SK-N-SH (cell line): ENCODE measurements around the gene DDC. TPM values are rescaled to one million over a fixed set of nuclear protein-coding genes. Genes with fewer than 3 reads are reported as not detected.

Source experiments
- CTCF ChIA-PET: fragments of 300-600, 350-600 bp; formaldehyde crosslinking; extraction: SDS; loops from one replicate; lab custom pipeline; 2021; lab: Yijun Ruan, JAX
- POLR2A ChIA-PET: fragments of 350-600 bp; sonication (Branson Sonifier 250); formaldehyde crosslinking; extraction: SDS; loops from one replicate; lab custom pipeline; 2020; ENCODE audit warnings: antibody characterized with exemption, inconsistent platforms; lab: Yijun Ruan, JAX
- DNase-seq: peaks from one replicate; pipeline ENCODE4 v3.0.0; 2012
- H2AFZ ChIP-seq: fragments of 200-600 bp; sonication (generic); 2 replicates; pipeline ENCODE4 v1.8.1; 2016; ENCODE audit warnings: antibody characterized with exemption, mild to moderate bottlenecking, low read depth
- H3F3A ChIP-seq: fragments of 200-600 bp; sonication (generic); replicated peaks from 2 replicates; pipeline ENCODE3; 2016; ENCODE audit warnings: antibody characterized with exemption, mild to moderate bottlenecking; ENCODE audit not compliant: insufficient read depth
- H3K27ac ChIP-seq, 2 experiments: fragments of 200-500 bp in 1 of 2; fragments of 200-600 bp in 1 of 2; sonication (Bioruptor generic) in 1 of 2; sonication (generic), shearing (Covaris generic) in 1 of 2; 2 replicates each; pipeline versions ENCODE4 v1.5.1 to v1.6.1; 2014 to 2016; ENCODE audit warnings: low read depth in 2 of 2, inconsistent platforms in 1 of 2, low read length in 1 of 2, mild to moderate bottlenecking in 1 of 2, mixed read lengths in 1 of 2
- H3K27me3 ChIP-seq: fragments of 200-600 bp; sonication (generic), shearing (Covaris generic); 2 replicates; pipeline ENCODE4 v1.6.1; 2016; ENCODE audit warnings: mixed run types; ENCODE audit not compliant: insufficient read depth
- H3K36me3 ChIP-seq, 2 experiments: fragments of 200-500 bp in 1 of 2; fragments of 200-600 bp in 1 of 2; sonication (Bioruptor generic) in 1 of 2; sonication (generic) in 1 of 2; replicated peaks in 1 of 2; 2 replicates each; pipeline versions ENCODE3 to v1.5.1; 2014 to 2016; ENCODE audit warnings: low read length in 1 of 2, mild to moderate bottlenecking in 1 of 2; ENCODE audit not compliant: insufficient read depth in 2 of 2, control insufficient read depth in 1 of 2
- H3K4me1 ChIP-seq, 2 experiments: fragments of 200-500 bp in 1 of 2; fragments of 200-600 bp in 1 of 2; sonication (Bioruptor generic) in 1 of 2; sonication (generic), shearing (Covaris generic) in 1 of 2; 2 replicates each; pipeline versions ENCODE4 v1.5.1 to v1.6.1; 2014 to 2016; ENCODE audit warnings: low read depth in 1 of 2, low read length in 1 of 2, mixed run types in 1 of 2; ENCODE audit not compliant: insufficient read depth in 2 of 2, control insufficient read depth in 1 of 2
- H3K4me2 ChIP-seq: fragments of 200-600 bp; sonication (generic), shearing (Covaris generic); 2 replicates; pipeline ENCODE4 v1.6.1; 2017; ENCODE audit warnings: mixed run types
- H3K4me3 ChIP-seq, 2 experiments: fragments of 200-500 bp in 1 of 2; fragments of 200-600 bp in 1 of 2; sonication (Bioruptor generic) in 1 of 2; sonication (generic), shearing (Covaris generic) in 1 of 2; 2 replicates each; pipeline versions ENCODE4 v1.5.1 to v1.8.1; 2014 to 2016; ENCODE audit warnings: low read depth in 2 of 2, inconsistent platforms in 1 of 2, low read length in 1 of 2, mild to moderate bottlenecking in 1 of 2, mixed read lengths in 1 of 2, moderate library complexity in 1 of 2
- H3K79me2 ChIP-seq: fragments of 200-600 bp; sonication (generic); 2 replicates; pipeline ENCODE4 v1.8.1; 2017; ENCODE audit warnings: mild to moderate bottlenecking; ENCODE audit not compliant: insufficient read depth
- H3K9ac ChIP-seq: fragments of 200-600 bp; sonication (generic); 2 replicates; pipeline ENCODE4 v1.6.1; 2017; ENCODE audit warnings: mixed run types
- H3K9me2 ChIP-seq: fragments of 200-600 bp; sonication (generic); 2 replicates; pipeline ENCODE4 v1.6.1; 2017; ENCODE audit warnings: mixed run types
- H3K9me3 ChIP-seq: fragments of 200-600 bp; sonication (generic); 2 replicates; pipeline ENCODE4 v1.6.1; 2017; ENCODE audit warnings: mixed run types, mild to moderate bottlenecking, moderate library complexity
- H4K20me1 ChIP-seq: fragments of 200-600 bp; sonication (generic); 2 replicates; pipeline ENCODE4 v1.6.1; 2017; ENCODE audit warnings: mild to moderate bottlenecking, mixed run types; ENCODE audit not compliant: insufficient read depth
- CHD2 ChIP-seq: fragments of 150-350 bp; IDR thresholded peaks from 2 replicates; pipeline ENCODE4 v1.6.1; 2018; ENCODE audit warnings: low read length; ENCODE audit not compliant: partially characterized antibody
- ELF1 ChIP-seq: IDR thresholded peaks from 2 replicates; pipeline ENCODE4 v1.4.0; 2012
- GABPA ChIP-seq: IDR thresholded peaks from 2 replicates; pipeline ENCODE4 v1.4.0; 2012; ENCODE audit warnings: low read depth, mild to moderate bottlenecking
- NFIC ChIP-seq: IDR thresholded peaks from 2 replicates; pipeline ENCODE4 v1.4.0; 2012; ENCODE audit warnings: borderline replicate concordance
- RCOR1 ChIP-seq: fragments of 150-350 bp; IDR thresholded peaks from 2 replicates; pipeline ENCODE4 v1.6.1; 2017; ENCODE audit warnings: antibody characterized with exemption, low read length
- TAF1 ChIP-seq: IDR thresholded peaks from 2 replicates; pipeline ENCODE4 v1.6.1; 2012; ENCODE audit warnings: low read depth, mild to moderate bottlenecking, low read length, moderate library complexity, borderline replicate concordance
- TCF12 ChIP-seq: IDR thresholded peaks from 2 replicates; pipeline ENCODE4 v1.4.0; 2012
- USF1 ChIP-seq: IDR thresholded peaks from 2 replicates; pipeline ENCODE4 v1.4.0; 2012; ENCODE audit warnings: low read depth, borderline replicate concordance
- WGBS: methylation state at CpG from one replicate; pipeline ENCODE4 v1.1.6; 2017; ENCODE audit warnings: low lambda C conversion rate; 5-methylcytosine and 5-hydroxymethylcytosine counted together
- polyA plus RNA-seq, 3 experiments: library from polyadenylated mRNA; depleted of rRNA; stranded (reverse); fragments of >200 nt; gene quantifications; 2 replicates each; pipeline ENCODE4 v1.2.3, GENCODE V29; 2012
- TF ChIP-seq, protein P1 (sequence below): IDR thresholded peaks from 2 replicates; pipeline ENCODE4 v1.4.0; 2012; ENCODE audit warnings: low read depth, borderline replicate concordance
- TF ChIP-seq, protein P2 (sequence below): IDR thresholded peaks from 2 replicates; pipeline ENCODE4 v1.6.1; 2012; ENCODE audit warnings: mild to moderate bottlenecking, low read depth, low read length, moderate library complexity

The DDC gene
- polyA plus RNA-seq, 1 of the 3 experiments (the other 2 are of a cell fraction), result 1.8 TPM

DNA sequence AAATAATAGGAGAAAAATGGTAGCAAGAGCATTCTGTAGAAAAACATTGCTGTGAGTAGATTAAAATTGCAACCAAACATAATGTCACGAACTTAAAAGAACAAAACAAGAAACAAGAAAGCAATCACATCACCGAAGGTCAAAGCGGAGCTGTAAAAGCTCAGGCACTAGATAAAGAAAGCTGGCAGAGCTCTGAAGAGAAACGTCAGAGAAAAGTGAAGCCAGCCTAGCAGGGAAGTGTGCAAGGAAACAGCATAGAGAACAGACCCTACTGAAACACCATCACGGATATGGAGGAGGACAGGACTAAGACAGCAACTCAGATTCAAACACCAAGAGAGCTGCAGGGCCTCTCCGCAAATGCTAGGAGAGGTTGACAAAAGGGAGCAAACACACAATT, 22.5 kb upstream of the DDC start (continued):
- TF ChIP-seq, protein P1, sequence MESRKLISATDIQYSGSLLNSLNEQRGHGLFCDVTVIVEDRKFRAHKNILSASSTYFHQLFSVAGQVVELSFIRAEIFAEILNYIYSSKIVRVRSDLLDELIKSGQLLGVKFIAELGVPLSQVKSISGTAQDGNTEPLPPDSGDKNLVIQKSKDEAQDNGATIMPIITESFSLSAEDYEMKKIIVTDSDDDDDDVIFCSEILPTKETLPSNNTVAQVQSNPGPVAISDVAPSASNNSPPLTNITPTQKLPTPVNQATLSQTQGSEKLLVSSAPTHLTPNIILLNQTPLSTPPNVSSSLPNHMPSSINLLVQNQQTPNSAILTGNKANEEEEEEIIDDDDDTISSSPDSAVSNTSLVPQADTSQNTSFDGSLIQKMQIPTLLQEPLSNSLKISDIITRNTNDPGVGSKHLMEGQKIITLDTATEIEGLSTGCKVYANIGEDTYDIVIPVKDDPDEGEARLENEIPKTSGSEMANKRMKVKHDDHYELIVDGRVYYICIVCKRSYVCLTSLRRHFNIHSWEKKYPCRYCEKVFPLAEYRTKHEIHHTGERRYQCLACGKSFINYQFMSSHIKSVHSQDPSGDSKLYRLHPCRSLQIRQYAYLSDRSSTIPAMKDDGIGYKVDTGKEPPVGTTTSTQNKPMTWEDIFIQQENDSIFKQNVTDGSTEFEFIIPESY, result no peak
- TF ChIP-seq USF1 (no peak), TAF1 (no peak), GABPA (no peak)

- Histone ChIP-seq H2AFZ (no peak overlapping the region), H3K79me2 (no peaks in the 10 kb centered on the region), H4K20me1 (no peaks in the 10 kb centered on the region), H3K4me2 (no peak overlapping the region), H3K9me2 (no peaks in the 10 kb centered on the region), H3K27me3 (no peaks in the 10 kb centered on the region), H3K9me3 (0 out of 2 replicates have a peak, but pooled peaks cover 10% of the 10 kb centered on the region), H3F3A (no peaks in the 10 kb centered on the region), H3K4me1 (no peaks in the 10 kb centered on the region; a peak in 1 of 4 replicates), H3K36me3 (no peaks in the 10 kb centered on the region), H3K27ac (no peak overlapping the region), H3K9ac (no peak overlapping the region), H3K4me3 (no peak overlapping the region)
- ChIA-PET POLR2A (no interaction called here), CTCF (interaction anchor here (0.8 to 6.0 kb wide), 4 partner anchors 11 to 94 kb away, joined by 3 to 34 read pairs (median 3); no protein-coding TSS in a partner anchor)
- 55% methylated on average over 2 of the region's 5 CpGs for WGBS
- TF ChIP-seq NFIC, result no peak
- TF ChIP-seq CHD2, result no peak
- no peak for TF ChIP-seq RCOR1
- no peak for TF ChIP-seq TCF12
- TF ChIP-seq ELF1, result no peak
- TF ChIP-seq, protein P2, sequence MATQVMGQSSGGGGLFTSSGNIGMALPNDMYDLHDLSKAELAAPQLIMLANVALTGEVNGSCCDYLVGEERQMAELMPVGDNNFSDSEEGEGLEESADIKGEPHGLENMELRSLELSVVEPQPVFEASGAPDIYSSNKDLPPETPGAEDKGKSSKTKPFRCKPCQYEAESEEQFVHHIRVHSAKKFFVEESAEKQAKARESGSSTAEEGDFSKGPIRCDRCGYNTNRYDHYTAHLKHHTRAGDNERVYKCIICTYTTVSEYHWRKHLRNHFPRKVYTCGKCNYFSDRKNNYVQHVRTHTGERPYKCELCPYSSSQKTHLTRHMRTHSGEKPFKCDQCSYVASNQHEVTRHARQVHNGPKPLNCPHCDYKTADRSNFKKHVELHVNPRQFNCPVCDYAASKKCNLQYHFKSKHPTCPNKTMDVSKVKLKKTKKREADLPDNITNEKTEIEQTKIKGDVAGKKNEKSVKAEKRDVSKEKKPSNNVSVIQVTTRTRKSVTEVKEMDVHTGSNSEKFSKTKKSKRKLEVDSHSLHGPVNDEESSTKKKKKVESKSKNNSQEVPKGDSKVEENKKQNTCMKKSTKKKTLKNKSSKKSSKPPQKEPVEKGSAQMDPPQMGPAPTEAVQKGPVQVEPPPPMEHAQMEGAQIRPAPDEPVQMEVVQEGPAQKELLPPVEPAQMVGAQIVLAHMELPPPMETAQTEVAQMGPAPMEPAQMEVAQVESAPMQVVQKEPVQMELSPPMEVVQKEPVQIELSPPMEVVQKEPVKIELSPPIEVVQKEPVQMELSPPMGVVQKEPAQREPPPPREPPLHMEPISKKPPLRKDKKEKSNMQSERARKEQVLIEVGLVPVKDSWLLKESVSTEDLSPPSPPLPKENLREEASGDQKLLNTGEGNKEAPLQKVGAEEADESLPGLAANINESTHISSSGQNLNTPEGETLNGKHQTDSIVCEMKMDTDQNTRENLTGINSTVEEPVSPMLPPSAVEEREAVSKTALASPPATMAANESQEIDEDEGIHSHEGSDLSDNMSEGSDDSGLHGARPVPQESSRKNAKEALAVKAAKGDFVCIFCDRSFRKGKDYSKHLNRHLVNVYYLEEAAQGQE, result no peak
- no peak for DNase-seq
Observed at GRCh38 chr7:50584793-50585408, 19.7 kb upstream of the DDC start.
